PFSK-1 (cell line): ENCODE measurements around the gene PDE2A.

Experiments
- POLR2AphosphoS5 ChIP-seq: IDR thresholded peaks from 2 replicates; pipeline ENCODE4 v1.6.1; 2012; ENCODE audit warnings: low read depth, mild to moderate bottlenecking, control low read depth, low read length, moderate library complexity
- REST ChIP-seq, 2 experiments: IDR thresholded peaks; 2 replicates each; pipeline versions ENCODE4 v1.6.1 to v1.8.0; 2011 to 2012; ENCODE audit warnings: low read depth in 2 of 2, low read length in 2 of 2, control low read depth in 1 of 2, inconsistent platforms in 1 of 2, mild to moderate bottlenecking in 1 of 2, moderate library complexity in 1 of 2; ENCODE audit not compliant: insufficient read depth in 1 of 2

GRCh38 chr11:72716290-72716689, 42.1 kb upstream of the PDE2A start:
- no peak for TF ChIP-seq POLR2AphosphoS5
- no peak for TF ChIP-seq REST (IDR thresholded peaks at IDR 0.05; ENCODE audit: insufficient read depth in 1 of 2, low read depth in 2 of 2, low read length in 2 of 2)
